ENCODE measurements around the gene CLEC16A. TPM values are rescaled to one million over a fixed set of nuclear protein-coding genes. Genes with fewer than 3 reads are reported as not detected.

CLEC16A gene
- total RNA-seq, 2 donors from 2014 or later = 46.6 to 47.6 TPM

DNA sequence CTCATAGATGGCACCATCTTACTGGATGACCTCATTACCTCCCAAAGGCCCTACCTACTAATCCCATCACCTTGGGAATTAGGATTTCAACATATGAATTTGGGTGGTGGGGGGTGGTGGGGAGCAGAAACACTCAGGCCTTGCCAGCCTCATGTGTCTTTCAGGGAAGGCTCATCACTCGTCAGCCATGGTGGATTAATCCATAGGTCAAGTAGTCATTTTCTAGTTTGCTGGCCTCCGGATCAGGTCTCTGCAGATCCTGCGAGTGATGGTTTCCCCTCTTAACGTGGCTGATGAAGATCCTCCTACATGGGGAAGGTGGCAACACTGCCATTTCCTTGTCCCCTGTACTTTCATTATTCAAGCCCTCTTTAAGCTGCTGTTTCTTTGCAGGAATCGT, 101.1 kb downstream of the CLEC16A start:
- Histone ChIP-seq H3K27ac (no peak overlapping the region), H3K9me3 (no peaks in the 10 kb centered on the region), H3K4me1 (ENCODE audit: control insufficient read depth in 1 of 2, low read depth in 2 of 2) (no peaks in the 10 kb centered on the region), H3K4me3 (no peak overlapping the region), H3K27me3 (replicated peaks; ENCODE audit: insufficient read depth) (no peaks in the 10 kb centered on the region), H3K36me3 (peaks cover 41% of the 10 kb centered on the region)
- no peak for DNase-seq (ENCODE audit: low spot score)
- no peak for ATAC-seq (ENCODE audit: insufficient number of reproducible peaks, low FRiP score, low read depth)
- TF ChIP-seq, protein P1, sequence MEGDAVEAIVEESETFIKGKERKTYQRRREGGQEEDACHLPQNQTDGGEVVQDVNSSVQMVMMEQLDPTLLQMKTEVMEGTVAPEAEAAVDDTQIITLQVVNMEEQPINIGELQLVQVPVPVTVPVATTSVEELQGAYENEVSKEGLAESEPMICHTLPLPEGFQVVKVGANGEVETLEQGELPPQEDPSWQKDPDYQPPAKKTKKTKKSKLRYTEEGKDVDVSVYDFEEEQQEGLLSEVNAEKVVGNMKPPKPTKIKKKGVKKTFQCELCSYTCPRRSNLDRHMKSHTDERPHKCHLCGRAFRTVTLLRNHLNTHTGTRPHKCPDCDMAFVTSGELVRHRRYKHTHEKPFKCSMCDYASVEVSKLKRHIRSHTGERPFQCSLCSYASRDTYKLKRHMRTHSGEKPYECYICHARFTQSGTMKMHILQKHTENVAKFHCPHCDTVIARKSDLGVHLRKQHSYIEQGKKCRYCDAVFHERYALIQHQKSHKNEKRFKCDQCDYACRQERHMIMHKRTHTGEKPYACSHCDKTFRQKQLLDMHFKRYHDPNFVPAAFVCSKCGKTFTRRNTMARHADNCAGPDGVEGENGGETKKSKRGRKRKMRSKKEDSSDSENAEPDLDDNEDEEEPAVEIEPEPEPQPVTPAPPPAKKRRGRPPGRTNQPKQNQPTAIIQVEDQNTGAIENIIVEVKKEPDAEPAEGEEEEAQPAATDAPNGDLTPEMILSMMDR (IDR thresholded peaks at IDR 0.05) = no peak

DNA sequence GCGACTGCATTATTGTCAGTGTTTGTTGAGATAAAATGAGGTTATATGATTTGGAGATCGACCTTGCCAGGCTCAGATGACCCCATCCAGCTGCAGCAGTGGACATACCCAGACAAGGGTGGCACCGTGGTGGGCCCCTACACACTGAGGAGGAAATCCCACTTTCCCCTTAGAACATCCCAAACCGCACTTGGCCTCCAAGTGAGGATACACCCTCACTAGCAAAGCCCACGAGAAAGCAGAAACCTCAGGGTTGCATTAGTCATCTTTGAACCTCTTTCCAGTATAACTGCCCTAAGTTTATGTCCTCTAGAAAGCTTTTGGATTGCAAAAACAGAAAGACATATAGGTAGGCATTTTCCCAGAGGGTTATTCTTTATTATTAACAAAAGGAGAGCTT, 101.5 kb downstream of the CLEC16A start:
- DNase-seq (ENCODE audit: low spot score) (no peak), ATAC-seq (ENCODE audit: insufficient number of reproducible peaks, low FRiP score, low read depth) (no peak)

DNA sequence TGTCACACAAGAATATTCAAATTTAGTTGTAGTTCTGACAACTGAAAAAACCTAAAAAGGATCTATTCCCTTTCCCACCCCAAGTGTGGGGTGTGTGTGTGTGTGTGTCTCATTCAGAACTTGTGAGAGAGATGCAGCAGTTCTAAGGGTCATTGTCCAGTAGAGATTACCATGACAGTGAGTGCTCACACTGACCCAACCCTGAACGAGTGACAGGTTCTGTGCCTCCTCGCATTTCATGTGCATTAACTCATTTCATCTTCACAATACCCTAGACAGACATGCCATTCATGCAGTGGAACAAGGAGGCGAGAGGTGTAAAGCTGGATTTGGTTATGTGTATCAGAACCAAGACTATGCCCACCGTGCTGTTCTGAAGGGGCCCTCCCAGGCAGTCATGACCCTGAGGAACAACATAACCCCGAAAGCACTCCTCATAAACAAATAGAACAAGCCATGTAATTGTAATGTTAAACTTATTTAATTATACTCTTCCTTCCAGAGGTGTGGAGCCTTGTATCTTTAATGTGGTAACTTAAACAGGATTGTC, 102.1 kb downstream of the CLEC16A start:
- Histone ChIP-seq H3K36me3 (peaks cover 36% of the 10 kb centered on the region), H3K4me3 (no peak overlapping the region), H3K27ac (no peak overlapping the region), H3K27me3 (replicated peaks; ENCODE audit: insufficient read depth) (no peaks in the 10 kb centered on the region), H3K9me3 (no peaks in the 10 kb centered on the region), H3K4me1 (ENCODE audit: control insufficient read depth in 1 of 2, low read depth in 2 of 2) (no peaks in the 10 kb centered on the region)
- no peak for DNase-seq (ENCODE audit: low spot score)
- ATAC-seq (ENCODE audit: insufficient number of reproducible peaks, low FRiP score, low read depth) = no peak
- TF ChIP-seq, protein P1 (IDR thresholded peaks at IDR 0.05) = no peak

More for the DNA sequence above, 101.5 kb downstream of the CLEC16A start:
- no peak overlapping the region for H3K27ac ChIP-seq
- no peak overlapping the region for H3K4me3 ChIP-seq
- H3K27me3 ChIP-seq (replicated peaks; ENCODE audit: insufficient read depth) = no peaks in the 10 kb centered on the region
- TF ChIP-seq, protein P1 (IDR thresholded peaks at IDR 0.05) = no peak
- H3K36me3 ChIP-seq = peaks cover 38% of the 10 kb centered on the region
- H3K4me1 ChIP-seq (ENCODE audit: control insufficient read depth in 1 of 2, low read depth in 2 of 2) = no peaks in the 10 kb centered on the region
- no peaks in the 10 kb centered on the region for H3K9me3 ChIP-seq

DNA sequence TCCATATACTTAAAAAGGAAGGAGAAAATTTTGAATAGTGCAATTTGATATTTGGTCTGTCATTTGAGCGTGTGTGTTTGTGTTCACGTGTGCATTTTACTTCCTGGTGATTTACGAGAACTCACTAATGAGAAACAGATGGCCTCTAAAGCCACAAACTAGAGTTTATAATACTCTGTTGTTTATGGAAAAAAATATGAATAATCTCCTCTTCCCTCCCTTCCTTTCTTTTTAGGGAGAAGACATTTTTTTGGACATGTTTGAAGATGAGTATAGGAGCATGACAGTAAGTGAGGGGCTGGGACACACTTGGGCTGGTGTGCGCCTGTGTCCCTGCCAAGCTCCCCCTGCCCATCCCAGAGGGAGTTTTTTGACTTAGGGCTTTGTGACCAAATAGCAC, 102.7 kb downstream of the CLEC16A start:
- no peak for ATAC-seq (ENCODE audit: insufficient number of reproducible peaks, low FRiP score, low read depth)
- H3K36me3 ChIP-seq = peaks cover 33% of the 10 kb centered on the region

DNA sequence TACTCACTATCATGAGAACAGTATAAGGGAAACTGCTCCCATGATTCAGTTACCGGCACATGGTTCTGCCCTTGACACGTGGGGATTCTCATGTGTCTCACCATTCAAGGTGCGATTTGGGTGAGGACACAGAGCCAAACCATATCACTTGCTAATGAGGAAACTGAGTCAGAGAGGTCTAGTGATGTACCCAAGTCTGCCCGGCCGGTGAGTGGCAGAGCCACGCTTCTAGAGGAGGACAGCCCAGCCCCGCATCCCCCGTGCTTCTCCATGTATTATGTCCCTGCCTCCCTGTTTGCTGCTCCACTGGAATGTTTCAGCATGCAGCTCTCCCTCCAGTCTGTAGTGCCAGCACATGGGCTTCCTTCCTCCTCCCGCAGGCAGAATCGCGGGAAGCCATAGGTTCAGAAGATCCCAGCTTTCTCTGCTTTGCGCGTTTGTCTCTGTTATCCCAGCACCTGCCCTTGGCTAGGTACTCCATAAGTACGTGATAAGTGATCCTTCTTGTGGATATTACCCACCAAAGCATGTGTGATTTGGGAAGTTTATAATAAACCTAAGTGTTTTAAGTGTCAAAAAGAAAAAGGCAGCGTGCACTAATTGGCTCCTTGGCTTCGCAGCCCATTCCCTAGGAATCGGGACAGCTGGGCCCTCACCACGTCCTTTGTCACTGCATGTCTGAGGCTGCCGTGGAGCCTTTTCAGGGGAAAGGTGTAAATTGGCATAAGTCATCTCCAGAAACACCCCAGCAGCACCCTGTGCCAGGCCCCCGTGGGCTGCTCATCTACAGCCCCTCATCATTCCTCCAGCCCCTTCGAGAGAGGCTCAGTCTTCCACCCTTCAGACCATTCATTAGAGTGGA, 103.8 kb downstream of the CLEC16A start:
- Histone ChIP-seq H3K36me3 (peaks cover 29% of the 10 kb centered on the region), H3K27me3 (replicated peaks; ENCODE audit: insufficient read depth) (no peaks in the 10 kb centered on the region), H3K27ac (no peak overlapping the region), H3K4me1 (ENCODE audit: control insufficient read depth in 1 of 2, low read depth in 2 of 2) (no peaks in the 10 kb centered on the region), H3K4me3 (no peak overlapping the region), H3K9me3 (no peaks in the 10 kb centered on the region)
- DNase-seq (ENCODE audit: low spot score) (no peak), ATAC-seq (ENCODE audit: insufficient number of reproducible peaks, low FRiP score, low read depth) (no peak)
- TF ChIP-seq, protein P1 (IDR thresholded peaks at IDR 0.05) = no peak

More for the DNA sequence above, 102.7 kb downstream of the CLEC16A start:
- H3K4me1 ChIP-seq (ENCODE audit: control insufficient read depth in 1 of 2, low read depth in 2 of 2) = no peaks in the 10 kb centered on the region
- H3K4me3 ChIP-seq = no peak overlapping the region
- no peaks in the 10 kb centered on the region for H3K9me3 ChIP-seq
- TF ChIP-seq, protein P1 (IDR thresholded peaks at IDR 0.05) = no peak
- H3K27ac ChIP-seq = no peak overlapping the region
- DNase-seq (ENCODE audit: low spot score) = no peak
- no peaks in the 10 kb centered on the region for H3K27me3 ChIP-seq (replicated peaks; ENCODE audit: insufficient read depth)
